GM12891 (cell line): Measurements from ENCODE around the gene ZNF317.

Source experiments
- POLR2A ChIP-seq: IDR thresholded peaks from 2 replicates; pipeline ENCODE4 v1.6.1; 2011; ENCODE audit warnings: low read depth, low read length, control low read depth
- POLR2AphosphoS5 ChIP-seq: IDR thresholded peaks from 2 replicates; pipeline ENCODE4 v1.6.1; 2011; ENCODE audit warnings: low read depth, low read length, control low read depth
- POU2F2 ChIP-seq: IDR thresholded peaks from 2 replicates; pipeline ENCODE4 v1.6.1; 2011; ENCODE audit warnings: low read depth, mild to moderate bottlenecking, control low read depth, low read length, moderate library complexity
- TAF1 ChIP-seq: IDR thresholded peaks from 2 replicates; pipeline ENCODE4 v1.6.1; 2011; ENCODE audit warnings: low read depth, low read length, control low read depth

GRCh38 chr19:9189535-9189934 is 49.3 kb downstream of the ZNF317 start:
- TF ChIP-seq TAF1 (no peak), POLR2AphosphoS5 (no peak), POLR2A (no peak), POU2F2 (no peak)
